GM19351 (cell line): ENCODE results near the gene PLXNA4.

ENCODE experiments used
- ATAC-seq: cut with Tn5 transposase; IDR thresholded peaks from one replicate; pipeline ENCODE4 v1.9.1; 2021; ENCODE audit warnings: mild to moderate bottlenecking, moderate library complexity; ENCODE audit not compliant: unreplicated experiment

Gene PLXNA4

DNA sequence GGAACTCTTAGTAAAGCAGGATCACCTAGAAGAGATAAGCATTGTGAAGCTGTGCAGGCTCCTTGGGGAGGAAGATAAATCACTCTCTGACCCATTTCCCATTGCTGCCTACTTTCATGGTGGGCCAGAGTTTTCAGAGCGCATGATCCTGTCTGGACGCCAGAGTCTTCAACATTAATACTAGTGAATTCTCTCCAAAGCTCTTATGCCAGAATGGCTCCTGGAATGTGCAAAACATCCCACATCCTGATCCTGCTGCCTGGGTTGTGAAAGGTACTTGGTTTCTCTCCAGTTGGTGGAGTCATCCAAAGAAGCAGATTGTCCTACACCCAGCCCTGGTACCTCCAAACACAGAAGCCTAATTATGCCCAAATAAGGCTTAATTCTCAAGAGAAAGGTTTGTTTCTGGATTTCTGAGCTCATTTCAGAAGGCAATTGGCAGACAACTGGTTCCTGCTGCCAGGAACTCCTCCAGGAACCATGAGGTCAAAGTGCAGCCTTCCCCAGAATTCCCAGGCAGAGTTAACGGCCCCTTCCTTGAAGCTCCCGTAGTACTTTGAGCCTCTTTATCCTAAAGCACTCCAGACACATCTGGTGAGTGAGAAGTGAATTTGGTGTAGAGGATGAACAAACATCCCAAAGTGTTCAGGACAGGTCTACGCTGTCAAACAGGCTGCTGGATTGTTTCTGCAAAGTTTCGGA lies 495.2 kb downstream of the PLXNA4 start:
- no peak for ATAC-seq

DNA sequence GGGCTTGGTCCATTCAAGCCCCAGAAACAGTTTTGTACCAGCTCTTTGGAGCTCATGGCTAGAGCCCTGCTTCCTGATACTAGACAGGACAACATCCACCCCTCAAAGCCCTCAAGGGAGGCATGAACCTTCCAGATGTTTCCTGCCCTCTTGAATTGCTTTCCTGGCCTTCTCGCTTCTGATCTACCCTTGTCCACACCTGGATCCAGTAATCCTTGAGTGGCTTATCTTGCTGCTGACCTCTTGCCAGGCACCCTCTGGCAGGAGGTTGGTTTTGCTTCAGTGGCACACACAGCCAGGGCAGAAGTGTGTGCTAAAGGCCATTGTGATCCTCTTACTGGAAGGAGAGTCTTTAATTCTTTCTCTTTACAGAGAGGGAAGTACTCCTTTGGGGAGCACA lies 495.8 kb downstream of the PLXNA4 start:
- no peak for ATAC-seq

DNA sequence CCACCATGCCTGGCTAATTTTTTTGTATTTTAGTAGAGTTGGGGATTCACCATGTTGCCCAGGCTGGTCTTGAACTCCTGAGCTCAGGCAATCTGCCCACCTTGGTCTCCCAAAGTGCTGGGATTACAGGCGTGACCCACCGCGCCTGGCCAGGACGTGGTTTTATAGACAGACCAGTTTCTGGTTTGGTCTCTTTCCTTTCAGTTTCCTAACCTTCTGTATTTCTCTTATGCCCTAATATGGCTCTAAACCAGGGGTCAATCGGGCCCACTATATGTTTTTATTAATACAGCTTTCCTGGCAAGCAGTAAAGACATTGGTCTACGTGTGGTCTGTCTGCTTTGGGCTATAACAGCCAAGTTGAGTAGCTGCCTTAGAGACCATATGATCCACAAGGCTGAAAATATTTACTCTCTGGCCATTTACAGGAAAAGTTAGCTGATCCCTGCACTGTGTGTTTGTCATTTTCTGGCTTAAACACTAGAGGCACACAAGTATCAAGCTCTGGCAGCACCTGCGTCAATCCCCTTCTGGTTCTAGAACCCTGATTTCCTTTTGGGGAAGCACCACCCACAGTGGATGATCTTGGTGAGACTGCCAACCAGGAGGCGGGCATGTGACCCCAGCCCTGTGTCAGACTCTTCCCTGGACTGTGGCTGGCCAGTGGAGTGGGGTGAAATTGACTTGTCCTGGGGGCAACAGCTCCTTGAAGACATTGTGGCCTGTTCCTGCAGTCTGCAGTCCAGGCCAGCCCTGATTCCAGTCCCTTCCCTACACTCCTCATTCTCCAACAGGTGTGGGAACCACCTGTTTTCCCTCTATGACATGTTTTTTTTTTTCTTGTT lies 497.2 kb downstream of the PLXNA4 start:
- no peak for ATAC-seq

DNA sequence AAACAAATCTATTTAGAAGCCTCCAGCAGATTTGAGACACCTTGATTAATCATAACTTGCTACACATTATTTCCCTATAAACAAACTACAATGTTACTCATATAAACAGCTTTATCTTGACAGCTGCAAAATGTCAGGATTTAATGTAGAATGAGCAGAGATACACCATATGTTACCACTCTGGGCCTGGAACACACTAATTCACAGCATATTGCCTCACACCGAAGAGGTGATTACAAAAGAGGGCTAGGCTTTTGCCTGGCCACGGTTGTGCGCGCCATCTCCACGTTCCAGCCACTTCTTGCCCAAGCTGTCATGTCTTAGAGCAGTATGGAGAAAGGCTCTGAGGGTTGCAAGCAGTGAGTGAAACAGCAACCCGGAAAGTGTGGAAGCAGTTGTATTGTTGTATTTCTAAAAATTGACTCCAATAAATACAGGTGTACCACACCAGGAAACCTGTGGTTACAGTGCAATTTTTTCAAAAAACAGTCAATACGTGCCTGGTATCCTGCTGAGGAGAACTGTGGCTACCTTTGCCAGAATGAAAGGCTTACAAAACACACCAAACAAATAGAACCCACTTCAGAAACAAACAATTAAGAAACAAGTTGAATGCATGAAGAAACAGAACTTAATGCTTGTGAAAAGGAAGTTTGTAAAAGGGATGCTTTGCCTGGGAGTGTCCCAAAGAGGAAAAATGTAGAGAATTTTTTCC lies 498.1 kb downstream of the PLXNA4 start:
- ATAC-seq: no peak

DNA sequence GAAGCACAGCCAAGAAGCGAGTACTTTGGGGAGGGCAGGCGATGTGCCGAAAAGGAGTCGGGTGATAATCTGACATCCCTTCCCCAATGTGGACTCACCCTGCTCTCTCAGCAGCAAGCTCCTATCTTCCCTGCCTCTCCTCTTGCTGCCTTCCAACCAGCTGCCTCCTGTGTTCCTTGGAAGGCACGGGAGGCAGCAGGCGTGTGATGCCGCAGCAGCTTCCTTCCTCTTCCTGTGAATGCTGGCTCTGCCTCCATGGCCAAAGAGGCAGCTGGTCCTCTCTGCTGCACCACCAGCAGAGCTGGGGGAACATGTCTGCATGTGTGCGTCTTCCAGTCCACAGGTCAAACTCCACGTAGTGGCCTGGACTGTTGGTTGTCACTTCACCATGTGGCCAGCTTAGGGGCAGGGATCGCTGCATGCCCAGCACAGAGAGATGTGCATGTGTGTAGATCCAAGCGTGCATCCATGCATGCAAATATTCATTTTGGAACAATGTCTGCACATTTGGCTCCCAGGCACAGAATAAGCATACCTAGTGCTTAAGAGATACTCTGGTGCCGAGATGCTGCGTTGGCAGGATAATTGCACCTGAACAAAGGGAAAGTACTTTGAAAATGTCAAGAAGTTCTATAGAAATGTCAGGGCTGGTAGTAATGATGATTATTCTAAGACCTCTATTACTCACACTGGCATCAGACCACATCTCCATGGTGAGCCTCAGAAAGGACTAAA lies 499.8 kb downstream of the PLXNA4 start:
- no peak for ATAC-seq

DNA sequence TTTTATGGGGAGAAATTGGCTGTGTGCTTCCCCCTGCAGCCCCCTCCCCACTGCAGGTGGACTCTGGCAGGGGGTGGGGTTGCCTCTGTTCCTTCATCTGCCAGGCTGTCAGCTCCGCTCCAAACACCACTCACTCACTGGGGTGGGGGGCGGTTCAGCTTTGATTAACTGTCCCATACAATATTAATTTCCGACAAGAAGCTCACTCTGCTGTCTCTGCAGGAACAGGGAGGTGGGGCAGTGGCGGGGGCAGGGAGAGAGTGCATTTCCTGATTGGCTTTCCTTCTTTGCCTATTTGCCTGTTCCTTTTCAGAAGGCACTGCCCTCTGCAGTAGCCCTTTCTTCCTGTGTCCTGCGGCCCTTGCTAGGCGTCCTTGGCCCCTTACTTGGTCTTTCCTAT lies 500.8 kb downstream of the PLXNA4 start:
- ATAC-seq: no peak

DNA sequence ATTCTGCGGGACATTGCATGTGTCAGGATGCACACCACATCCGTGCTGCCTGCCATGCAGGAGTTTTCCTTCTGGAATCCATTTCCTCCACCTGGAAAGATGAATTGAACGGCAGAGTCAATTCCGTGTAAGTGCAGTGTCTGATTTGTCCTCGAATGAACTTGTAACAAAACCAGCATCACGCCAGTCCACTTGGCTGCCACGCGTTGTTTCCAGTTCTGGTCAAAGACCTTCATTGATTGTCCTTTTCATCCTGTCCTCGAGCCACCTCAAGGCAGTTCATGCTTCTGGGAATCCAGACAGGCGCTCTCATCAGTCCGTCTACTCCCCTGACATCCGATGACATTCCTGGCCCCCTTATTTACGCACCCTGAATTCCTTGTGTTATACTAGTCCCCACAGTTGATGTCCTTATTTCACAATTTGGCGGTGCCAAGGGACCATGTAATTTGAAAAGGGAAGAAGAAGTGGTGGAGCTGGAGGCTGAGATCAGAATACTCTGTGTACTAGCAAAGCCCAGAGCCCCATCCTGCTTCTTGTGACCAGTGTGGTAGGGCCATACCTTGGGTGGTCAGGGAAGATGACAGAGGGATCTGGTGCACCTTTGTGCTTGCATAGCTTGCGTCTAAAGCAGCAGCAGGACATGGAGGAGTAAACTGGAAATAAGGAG lies 502.2 kb downstream of the PLXNA4 start:
- ATAC-seq: no peak
